GM23338 (cell line): Measurements from ENCODE around the gene ETNK1. TPM values are rescaled to one million over a fixed set of nuclear protein-coding genes. Genes with fewer than 3 reads are reported as not detected.
A peak's percentile ranks its signal among the peaks of the same experiment; 100 is the strongest.

Experiments used
- ATAC-seq: fragments of 200-7000 bp; cut with Tn5 transposase; 3 replicates; pipeline ENCODE4 v1.9.1; 2020
- DNase-seq: peaks from one replicate; pipeline ENCODE4 v3.0.0-alpha.2; 2015; ENCODE audit warnings: low spot score
- H2AFZ ChIP-seq: fragments of 200-600 bp; sonication (generic); 2 replicates; pipeline ENCODE4 v1.8.0; 2016; ENCODE audit warnings: antibody characterized with exemption, mild to moderate bottlenecking, moderate library complexity
- H3F3A ChIP-seq: fragments of 200-600 bp; sonication (generic); replicated peaks from 2 replicates; pipeline ENCODE4 v1.8.0; 2017; ENCODE audit warnings: antibody characterized with exemption, mixed run types, low read depth
- H3K27ac ChIP-seq: fragments of 200-600 bp; sonication (generic); 2 replicates; pipeline ENCODE4 v1.6.1; 2016; ENCODE audit warnings: low read depth
- H3K27me3 ChIP-seq: fragments of 200-600 bp; sonication (generic); 2 replicates; pipeline ENCODE4 v1.8.0; 2016; ENCODE audit warnings: mild to moderate bottlenecking, mixed run types, moderate library complexity; ENCODE audit not compliant: insufficient read depth
- H3K36me3 ChIP-seq: fragments of 200-600 bp; sonication (generic); 2 replicates; pipeline ENCODE4 v1.8.0; 2016; ENCODE audit warnings: mild to moderate bottlenecking; ENCODE audit not compliant: insufficient read depth
- H3K4me1 ChIP-seq: fragments of 200-600 bp; sonication (generic); 2 replicates; pipeline ENCODE4 v1.8.0; 2016; ENCODE audit warnings: mild to moderate bottlenecking, moderate library complexity; ENCODE audit not compliant: insufficient read depth
- H3K4me2 ChIP-seq: fragments of 200-600 bp; sonication (generic); 2 replicates; pipeline ENCODE4 v1.7.1; 2017; ENCODE audit warnings: mixed run types
- H3K4me3 ChIP-seq: fragments of 200-600 bp; sonication (generic); 2 replicates; pipeline ENCODE4 v1.6.1; 2016; ENCODE audit warnings: mixed run types
- H3K79me2 ChIP-seq: fragments of 200-600 bp; sonication (generic); replicated peaks from 2 replicates; pipeline ENCODE4 v1.8.0; 2017; ENCODE audit warnings: mild to moderate bottlenecking; ENCODE audit not compliant: insufficient read depth
- H3K9me2 ChIP-seq: fragments of 200-600 bp; sonication (generic); 2 replicates; pipeline ENCODE4 v1.8.0; 2017; ENCODE audit not compliant: insufficient read depth
- H4K20me1 ChIP-seq: fragments of 200-600 bp; sonication (generic); replicated peaks from 2 replicates; pipeline ENCODE4 v1.8.0; 2017; ENCODE audit warnings: mild to moderate bottlenecking; ENCODE audit not compliant: insufficient read depth
- H3K27ac Mint-ChIP-seq: 2 replicates; pipeline ENCODE4 v1.8.0; 2020; ENCODE audit warnings: inconsistent platforms, mild to moderate bottlenecking, moderate library complexity, mixed read lengths
- H3K27me3 Mint-ChIP-seq: 3 replicates; pipeline ENCODE4 v1.8.0; 2022; ENCODE audit warnings: low read depth, mild to moderate bottlenecking, moderate library complexity, mixed read lengths, inconsistent platforms; ENCODE audit not compliant: insufficient read depth, poor library complexity
- H3K36me3 Mint-ChIP-seq: 3 replicates; pipeline ENCODE4 v1.8.0; 2021; ENCODE audit warnings: low read depth, mild to moderate bottlenecking, inconsistent platforms, moderate library complexity, mixed read lengths
- H3K4me1 Mint-ChIP-seq: 3 replicates; pipeline ENCODE4 v1.8.0; 2020; ENCODE audit warnings: mild to moderate bottlenecking, inconsistent platforms, mixed read lengths
- H3K4me3 Mint-ChIP-seq: 3 replicates; pipeline ENCODE4 v1.8.0; 2021; ENCODE audit warnings: moderate library complexity, mild to moderate bottlenecking, inconsistent platforms, mixed read lengths
- H3K9me3 Mint-ChIP-seq: 3 replicates; pipeline ENCODE4 v1.8.0; 2020; ENCODE audit warnings: moderate library complexity, mild to moderate bottlenecking, inconsistent platforms, mixed read lengths
- CREB1 ChIP-seq: fragments of 250-450 bp; sonication (Bioruptor Pico); IDR thresholded peaks from 2 replicates; pipeline ENCODE4 v1.5.0; 2020; ENCODE audit warnings: low read depth, mild to moderate bottlenecking, moderate library complexity
- EZH2 ChIP-seq: fragments of 200-600 bp; sonication (generic); IDR thresholded peaks from one replicate; pipeline ENCODE4 v1.8.0; 2017; ENCODE audit warnings: antibody characterized with exemption, mild to moderate bottlenecking, low read depth; ENCODE audit not compliant: unreplicated experiment
- EZH2phosphoT487 ChIP-seq: fragments of 200-600 bp; sonication (generic); IDR thresholded peaks from one replicate; pipeline ENCODE4 v1.8.1; 2018; ENCODE audit warnings: antibody characterized with exemption; ENCODE audit not compliant: unreplicated experiment
- JUNB ChIP-seq: IDR thresholded peaks from one replicate; pipeline ENCODE4 v1.6.1; 2016; ENCODE audit warnings: antibody characterized with exemption; ENCODE audit not compliant: unreplicated experiment
- NANOG ChIP-seq: IDR thresholded peaks from 2 replicates; pipeline ENCODE4 v1.6.1; 2016; ENCODE audit warnings: antibody characterized with exemption, borderline replicate concordance
- POLR2AphosphoS5 ChIP-seq: IDR thresholded peaks from 2 replicates; pipeline ENCODE4 v1.6.1; 2016; ENCODE audit warnings: antibody characterized with exemption, low read depth
- STAT1 ChIP-seq: IDR thresholded peaks from one replicate; pipeline ENCODE4 v1.6.1; 2016; ENCODE audit warnings: antibody characterized with exemption; ENCODE audit not compliant: unreplicated experiment
- ZNF114 ChIP-seq: fragments of 250-450 bp; sonication (Bioruptor Pico); IDR thresholded peaks from 2 replicates; pipeline ENCODE4 v1.5.0; 2020; ENCODE audit warnings: mild to moderate bottlenecking, moderate library complexity
- ZNF331 ChIP-seq: fragments of 250-450 bp; sonication (Bioruptor Pico); IDR thresholded peaks from 2 replicates; pipeline ENCODE4 v1.5.0; 2020; ENCODE audit warnings: low read depth, mild to moderate bottlenecking, moderate library complexity
- polyA plus RNA-seq: library from polyadenylated mRNA; unstranded; fragments of >200 nt; fragmentation: Nextera tagmentation; extraction: Ambion mirVana; gene quantifications from 2 replicates; pipeline ENCODE4 v1.2.1, GENCODE V29; 2016
- total RNA-seq: library from RNA; depleted of rRNA; stranded (reverse); fragments of >200 nt; shearing (Covaris generic); gene quantifications from 2 replicates; pipeline ENCODE4 v1.2.3, GENCODE V29; 2014
- TF ChIP-seq, protein P1 (sequence below), 2 experiments: fragments of 200-600 bp in 1 of 2; sonication (generic) in 1 of 2; conservative IDR thresholded peaks; 2 replicates each; pipeline versions ENCODE4 v1.5.1 to v1.6.1; 2016 to 2017; ENCODE audit warnings: antibody characterized with exemption in 2 of 2, low read depth in 2 of 2, mild to moderate bottlenecking in 2 of 2, moderate library complexity in 1 of 2
- TF ChIP-seq, protein P2 (sequence below): IDR thresholded peaks from one replicate; pipeline ENCODE4 v1.6.1; 2018; ENCODE audit warnings: antibody characterized with exemption; ENCODE audit not compliant: unreplicated experiment
- TF ChIP-seq, protein P3 (sequence below): fragments of 250-450 bp; sonication (Bioruptor Pico); IDR thresholded peaks from 2 replicates; pipeline ENCODE4 v1.5.0; 2020; ENCODE audit warnings: mild to moderate bottlenecking, moderate library complexity
- TF ChIP-seq, protein P4 (sequence below): IDR thresholded peaks from 2 replicates; pipeline ENCODE4 v1.6.1; 2016; ENCODE audit warnings: antibody characterized with exemption

Gene ETNK1
- total and polyA plus RNA-seq, 2 experiments from 2014 or later = 41.9 to 101 TPM

- TF ChIP-seq STAT1 = no peak
- TF ChIP-seq, protein P1, sequence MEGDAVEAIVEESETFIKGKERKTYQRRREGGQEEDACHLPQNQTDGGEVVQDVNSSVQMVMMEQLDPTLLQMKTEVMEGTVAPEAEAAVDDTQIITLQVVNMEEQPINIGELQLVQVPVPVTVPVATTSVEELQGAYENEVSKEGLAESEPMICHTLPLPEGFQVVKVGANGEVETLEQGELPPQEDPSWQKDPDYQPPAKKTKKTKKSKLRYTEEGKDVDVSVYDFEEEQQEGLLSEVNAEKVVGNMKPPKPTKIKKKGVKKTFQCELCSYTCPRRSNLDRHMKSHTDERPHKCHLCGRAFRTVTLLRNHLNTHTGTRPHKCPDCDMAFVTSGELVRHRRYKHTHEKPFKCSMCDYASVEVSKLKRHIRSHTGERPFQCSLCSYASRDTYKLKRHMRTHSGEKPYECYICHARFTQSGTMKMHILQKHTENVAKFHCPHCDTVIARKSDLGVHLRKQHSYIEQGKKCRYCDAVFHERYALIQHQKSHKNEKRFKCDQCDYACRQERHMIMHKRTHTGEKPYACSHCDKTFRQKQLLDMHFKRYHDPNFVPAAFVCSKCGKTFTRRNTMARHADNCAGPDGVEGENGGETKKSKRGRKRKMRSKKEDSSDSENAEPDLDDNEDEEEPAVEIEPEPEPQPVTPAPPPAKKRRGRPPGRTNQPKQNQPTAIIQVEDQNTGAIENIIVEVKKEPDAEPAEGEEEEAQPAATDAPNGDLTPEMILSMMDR (conservative IDR thresholded peaks at IDR 0.05; ENCODE audit: low read depth in 2 of 2) = no peak
These were observed 23.7 kb downstream of the ETNK1 start (continued) for GRCh38 chr12:22648668-22649067.

- peak overlapping the region; percentile 62; the same call in 1 of the 2 replicates for H3K27ac Mint-ChIP-seq
- H3K36me3 ChIP-seq = no peaks in the 10 kb centered on the region
- H3K27me3 ChIP-seq = no peaks in the 10 kb centered on the region
- DNase-seq = no peak
- H2AFZ ChIP-seq = no peak overlapping the region
- no peak overlapping the region for H3K27ac ChIP-seq
- H3K9me2 ChIP-seq = no peaks in the 10 kb centered on the region
- H3K9me3 Mint-ChIP-seq = no peaks in the 10 kb centered on the region
- H3K36me3 Mint-ChIP-seq = peaks cover 4% of the 10 kb centered on the region
- no peak for ATAC-seq
- peaks cover 37% of the 10 kb centered on the region for H3K4me1 Mint-ChIP-seq
- H3K4me2 ChIP-seq = no peak overlapping the region
- peaks cover 27% of the 10 kb centered on the region; the same call in 1 of the 2 replicates for H4K20me1 ChIP-seq
- H3K4me3 ChIP-seq = no peak overlapping the region
- no peak overlapping the region for H3K4me3 Mint-ChIP-seq
- H3F3A ChIP-seq = no peaks in the 10 kb centered on the region
- H3K27me3 Mint-ChIP-seq = peaks cover 4% of the 10 kb centered on the region
- peaks cover 92% of the 10 kb centered on the region for H3K79me2 ChIP-seq
- peaks cover 26% of the 10 kb centered on the region for H3K4me1 ChIP-seq
- TF ChIP-seq ZNF114 (CRISPR knock-in tag) = no peak
- TF ChIP-seq, protein P2, sequence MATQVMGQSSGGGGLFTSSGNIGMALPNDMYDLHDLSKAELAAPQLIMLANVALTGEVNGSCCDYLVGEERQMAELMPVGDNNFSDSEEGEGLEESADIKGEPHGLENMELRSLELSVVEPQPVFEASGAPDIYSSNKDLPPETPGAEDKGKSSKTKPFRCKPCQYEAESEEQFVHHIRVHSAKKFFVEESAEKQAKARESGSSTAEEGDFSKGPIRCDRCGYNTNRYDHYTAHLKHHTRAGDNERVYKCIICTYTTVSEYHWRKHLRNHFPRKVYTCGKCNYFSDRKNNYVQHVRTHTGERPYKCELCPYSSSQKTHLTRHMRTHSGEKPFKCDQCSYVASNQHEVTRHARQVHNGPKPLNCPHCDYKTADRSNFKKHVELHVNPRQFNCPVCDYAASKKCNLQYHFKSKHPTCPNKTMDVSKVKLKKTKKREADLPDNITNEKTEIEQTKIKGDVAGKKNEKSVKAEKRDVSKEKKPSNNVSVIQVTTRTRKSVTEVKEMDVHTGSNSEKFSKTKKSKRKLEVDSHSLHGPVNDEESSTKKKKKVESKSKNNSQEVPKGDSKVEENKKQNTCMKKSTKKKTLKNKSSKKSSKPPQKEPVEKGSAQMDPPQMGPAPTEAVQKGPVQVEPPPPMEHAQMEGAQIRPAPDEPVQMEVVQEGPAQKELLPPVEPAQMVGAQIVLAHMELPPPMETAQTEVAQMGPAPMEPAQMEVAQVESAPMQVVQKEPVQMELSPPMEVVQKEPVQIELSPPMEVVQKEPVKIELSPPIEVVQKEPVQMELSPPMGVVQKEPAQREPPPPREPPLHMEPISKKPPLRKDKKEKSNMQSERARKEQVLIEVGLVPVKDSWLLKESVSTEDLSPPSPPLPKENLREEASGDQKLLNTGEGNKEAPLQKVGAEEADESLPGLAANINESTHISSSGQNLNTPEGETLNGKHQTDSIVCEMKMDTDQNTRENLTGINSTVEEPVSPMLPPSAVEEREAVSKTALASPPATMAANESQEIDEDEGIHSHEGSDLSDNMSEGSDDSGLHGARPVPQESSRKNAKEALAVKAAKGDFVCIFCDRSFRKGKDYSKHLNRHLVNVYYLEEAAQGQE = no peak
- TF ChIP-seq STAT1 = no peak
- no peak for TF ChIP-seq EZH2phosphoT487
- TF ChIP-seq, protein P3, sequence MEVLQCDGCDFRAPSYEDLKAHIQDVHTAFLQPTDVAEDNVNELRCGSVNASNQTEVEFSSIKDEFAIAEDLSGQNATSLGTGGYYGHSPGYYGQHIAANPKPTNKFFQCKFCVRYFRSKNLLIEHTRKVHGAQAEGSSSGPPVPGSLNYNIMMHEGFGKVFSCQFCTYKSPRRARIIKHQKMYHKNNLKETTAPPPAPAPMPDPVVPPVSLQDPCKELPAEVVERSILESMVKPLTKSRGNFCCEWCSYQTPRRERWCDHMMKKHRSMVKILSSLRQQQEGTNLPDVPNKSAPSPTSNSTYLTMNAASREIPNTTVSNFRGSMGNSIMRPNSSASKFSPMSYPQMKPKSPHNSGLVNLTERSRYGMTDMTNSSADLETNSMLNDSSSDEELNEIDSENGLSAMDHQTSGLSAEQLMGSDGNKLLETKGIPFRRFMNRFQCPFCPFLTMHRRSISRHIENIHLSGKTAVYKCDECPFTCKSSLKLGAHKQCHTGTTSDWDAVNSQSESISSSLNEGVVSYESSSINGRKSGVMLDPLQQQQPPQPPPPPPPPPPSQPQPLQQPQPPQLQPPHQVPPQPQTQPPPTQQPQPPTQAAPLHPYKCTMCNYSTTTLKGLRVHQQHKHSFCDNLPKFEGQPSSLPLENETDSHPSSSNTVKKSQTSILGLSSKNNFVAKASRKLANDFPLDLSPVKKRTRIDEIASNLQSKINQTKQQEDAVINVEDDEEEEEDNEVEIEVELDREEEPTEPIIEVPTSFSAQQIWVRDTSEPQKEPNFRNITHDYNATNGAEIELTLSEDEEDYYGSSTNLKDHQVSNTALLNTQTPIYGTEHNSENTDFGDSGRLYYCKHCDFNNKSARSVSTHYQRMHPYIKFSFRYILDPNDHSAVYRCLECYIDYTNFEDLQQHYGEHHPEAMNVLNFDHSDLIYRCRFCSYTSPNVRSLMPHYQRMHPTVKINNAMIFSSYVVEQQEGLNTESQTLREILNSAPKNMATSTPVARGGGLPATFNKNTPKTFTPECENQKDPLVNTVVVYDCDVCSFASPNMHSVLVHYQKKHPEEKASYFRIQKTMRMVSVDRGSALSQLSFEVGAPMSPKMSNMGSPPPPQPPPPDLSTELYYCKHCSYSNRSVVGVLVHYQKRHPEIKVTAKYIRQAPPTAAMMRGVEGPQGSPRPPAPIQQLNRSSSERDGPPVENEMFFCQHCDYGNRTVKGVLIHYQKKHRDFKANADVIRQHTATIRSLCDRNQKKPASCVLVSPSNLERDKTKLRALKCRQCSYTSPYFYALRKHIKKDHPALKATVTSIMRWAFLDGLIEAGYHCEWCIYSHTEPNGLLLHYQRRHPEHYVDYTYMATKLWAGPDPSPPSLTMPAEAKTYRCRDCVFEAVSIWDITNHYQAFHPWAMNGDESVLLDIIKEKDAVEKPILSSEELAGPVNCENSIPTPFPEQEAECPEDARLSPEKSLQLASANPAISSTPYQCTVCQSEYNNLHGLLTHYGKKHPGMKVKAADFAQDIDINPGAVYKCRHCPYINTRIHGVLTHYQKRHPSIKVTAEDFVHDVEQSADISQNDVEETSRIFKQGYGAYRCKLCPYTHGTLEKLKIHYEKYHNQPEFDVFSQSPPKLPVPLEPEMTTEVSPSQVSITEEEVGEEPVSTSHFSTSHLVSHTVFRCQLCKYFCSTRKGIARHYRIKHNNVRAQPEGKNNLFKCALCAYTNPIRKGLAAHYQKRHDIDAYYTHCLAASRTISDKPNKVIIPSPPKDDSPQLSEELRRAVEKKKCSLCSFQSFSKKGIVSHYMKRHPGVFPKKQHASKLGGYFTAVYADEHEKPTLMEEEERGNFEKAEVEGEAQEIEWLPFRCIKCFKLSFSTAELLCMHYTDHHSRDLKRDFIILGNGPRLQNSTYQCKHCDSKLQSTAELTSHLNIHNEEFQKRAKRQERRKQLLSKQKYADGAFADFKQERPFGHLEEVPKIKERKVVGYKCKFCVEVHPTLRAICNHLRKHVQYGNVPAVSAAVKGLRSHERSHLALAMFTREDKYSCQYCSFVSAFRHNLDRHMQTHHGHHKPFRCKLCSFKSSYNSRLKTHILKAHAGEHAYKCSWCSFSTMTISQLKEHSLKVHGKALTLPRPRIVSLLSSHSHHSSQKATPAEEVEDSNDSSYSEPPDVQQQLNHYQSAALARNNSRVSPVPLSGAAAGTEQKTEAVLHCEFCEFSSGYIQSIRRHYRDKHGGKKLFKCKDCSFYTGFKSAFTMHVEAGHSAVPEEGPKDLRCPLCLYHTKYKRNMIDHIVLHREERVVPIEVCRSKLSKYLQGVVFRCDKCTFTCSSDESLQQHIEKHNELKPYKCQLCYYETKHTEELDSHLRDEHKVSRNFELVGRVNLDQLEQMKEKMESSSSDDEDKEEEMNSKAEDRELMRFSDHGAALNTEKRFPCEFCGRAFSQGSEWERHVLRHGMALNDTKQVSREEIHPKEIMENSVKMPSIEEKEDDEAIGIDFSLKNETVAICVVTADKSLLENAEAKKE = no peak
- no peak for TF ChIP-seq JUNB
- TF ChIP-seq EZH2 = no peak
- no peak for TF ChIP-seq ZNF331 (CRISPR knock-in tag)
- TF ChIP-seq POLR2AphosphoS5 = no peak
- no peak for TF ChIP-seq CREB1
- TF ChIP-seq, protein P4, sequence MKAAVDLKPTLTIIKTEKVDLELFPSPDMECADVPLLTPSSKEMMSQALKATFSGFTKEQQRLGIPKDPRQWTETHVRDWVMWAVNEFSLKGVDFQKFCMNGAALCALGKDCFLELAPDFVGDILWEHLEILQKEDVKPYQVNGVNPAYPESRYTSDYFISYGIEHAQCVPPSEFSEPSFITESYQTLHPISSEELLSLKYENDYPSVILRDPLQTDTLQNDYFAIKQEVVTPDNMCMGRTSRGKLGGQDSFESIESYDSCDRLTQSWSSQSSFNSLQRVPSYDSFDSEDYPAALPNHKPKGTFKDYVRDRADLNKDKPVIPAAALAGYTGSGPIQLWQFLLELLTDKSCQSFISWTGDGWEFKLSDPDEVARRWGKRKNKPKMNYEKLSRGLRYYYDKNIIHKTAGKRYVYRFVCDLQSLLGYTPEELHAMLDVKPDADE = no peak
- no peak for TF ChIP-seq NANOG
These were observed 28.1 kb downstream of the ETNK1 start for GRCh38 chr12:22653075-22653474.
